ENCODE data around the gene ZBTB16. TPM values are rescaled to one million over a fixed set of nuclear protein-coding genes. Genes with fewer than 3 reads are reported as not detected.

Gene ZBTB16
- polyA plus RNA-seq, 1 experiment, result not detected

GRCh38 chr11:114050258-114050927 lies 9.1 kb upstream of the ZBTB16 start:
- ChIA-PET POLR2A (no interaction called here), CTCF (interaction anchor here (2.2 to 2.3 kb wide), 2 partner anchors 142 to 211 kb away, joined by 4 to 8 read pairs; no protein-coding TSS in a partner anchor)
- no peak for TF ChIP-seq CTCF (IDR thresholded peaks at IDR 0.05; ENCODE audit: insufficient read depth, low read depth, low read length)
- peaks cover 10% of the 10 kb centered on the region for H3K27me3 ChIP-seq (ENCODE audit: control insufficient read depth, insufficient read depth, low read length)
- no peaks in the 10 kb centered on the region for H3K36me3 ChIP-seq (ENCODE audit: control insufficient read depth, insufficient read depth, low read length)
- no peak overlapping the region for H3K4me3 ChIP-seq (ENCODE audit: low read depth, low read length)
- DNase-seq (ENCODE audit: low read depth), result no peak

GRCh38 chr11:114051558-114051957 lies 8.0 kb upstream of the ZBTB16 start:
- no peak overlapping the region for H3K4me3 ChIP-seq (ENCODE audit: low read depth, low read length)
- POLR2A ChIA-PET, result no interaction called here
- CTCF ChIA-PET, result interaction anchor here (2.2 kb wide), 1 partner anchor 210 kb away, joined by 8 read pairs; no protein-coding TSS in a partner anchor
- H3K27me3 ChIP-seq (ENCODE audit: control insufficient read depth, insufficient read depth, low read length), result peaks cover 12% of the 10 kb centered on the region
- no peaks in the 10 kb centered on the region for H3K36me3 ChIP-seq (ENCODE audit: control insufficient read depth, insufficient read depth, low read length)
- no peak for TF ChIP-seq CTCF (IDR thresholded peaks at IDR 0.05; ENCODE audit: insufficient read depth, low read depth, low read length)
- no peak for DNase-seq (ENCODE audit: low read depth)

- Histone ChIP-seq H3K27me3 (ENCODE audit: control insufficient read depth, insufficient read depth, low read length) (peaks cover 12% of the 10 kb centered on the region), H3K4me3 (ENCODE audit: low read depth, low read length) (no peak overlapping the region), H3K36me3 (ENCODE audit: control insufficient read depth, insufficient read depth, low read length) (no peaks in the 10 kb centered on the region)
- TF ChIP-seq CTCF (IDR thresholded peaks at IDR 0.05; ENCODE audit: insufficient read depth, low read depth, low read length), result no peak
- POLR2A ChIA-PET, result no interaction called here
- no peak for DNase-seq (ENCODE audit: low read depth)
- CTCF ChIA-PET, result interaction anchor here (0.9 to 2.2 kb wide), 3 partner anchors 13 to 209 kb away, joined by 3 to 8 read pairs (median 4); no protein-coding TSS in a partner anchor
Measured at GRCh38 chr11:114052160-114052559, 7.4 kb upstream of the ZBTB16 start.

GRCh38 chr11:114053406-114053805 lies 6.1 kb upstream of the ZBTB16 start:
- TF ChIP-seq CTCF (IDR thresholded peaks at IDR 0.05; ENCODE audit: insufficient read depth, low read depth, low read length), result no peak
- ChIA-PET CTCF (no interaction called here), POLR2A (no interaction called here)
- H3K27me3 ChIP-seq (ENCODE audit: control insufficient read depth, insufficient read depth, low read length), result peaks cover 18% of the 10 kb centered on the region
- no peak overlapping the region for H3K4me3 ChIP-seq (ENCODE audit: low read depth, low read length)
- H3K36me3 ChIP-seq (ENCODE audit: control insufficient read depth, insufficient read depth, low read length), result no peaks in the 10 kb centered on the region
- DNase-seq (ENCODE audit: low read depth), result no peak

- H3K36me3 ChIP-seq (ENCODE audit: control insufficient read depth, insufficient read depth, low read length), result no peaks in the 10 kb centered on the region
- TF ChIP-seq CTCF (IDR thresholded peaks at IDR 0.05; ENCODE audit: insufficient read depth, low read depth, low read length), result no peak
- ChIA-PET CTCF (interaction anchor here (1.7 kb wide), 1 partner anchor 206 kb away, joined by 7 read pairs; no protein-coding TSS in a partner anchor), POLR2A (no interaction called here)
- DNase-seq (ENCODE audit: low read depth), result no peak
- H3K4me3 ChIP-seq (ENCODE audit: low read depth, low read length), result no peak overlapping the region
- H3K27me3 ChIP-seq (ENCODE audit: control insufficient read depth, insufficient read depth, low read length), result peaks cover 27% of the 10 kb centered on the region
Measured at GRCh38 chr11:114054806-114055205, 4.7 kb upstream of the ZBTB16 start.
